Measurements from ENCODE around the gene OR4Q3.
"Not testable (repeated sequence)": the region's sequence is repeated elsewhere in the genome, so short reads cannot be mapped to it uniquely, and the experiment has no call there.

- not testable (repeated sequence) for TF ChIP-seq POLR2AphosphoS5, GABPA (IDR thresholded peaks at IDR 0.05; ENCODE audit: low read depth)
- TF ChIP-seq, protein P1, sequence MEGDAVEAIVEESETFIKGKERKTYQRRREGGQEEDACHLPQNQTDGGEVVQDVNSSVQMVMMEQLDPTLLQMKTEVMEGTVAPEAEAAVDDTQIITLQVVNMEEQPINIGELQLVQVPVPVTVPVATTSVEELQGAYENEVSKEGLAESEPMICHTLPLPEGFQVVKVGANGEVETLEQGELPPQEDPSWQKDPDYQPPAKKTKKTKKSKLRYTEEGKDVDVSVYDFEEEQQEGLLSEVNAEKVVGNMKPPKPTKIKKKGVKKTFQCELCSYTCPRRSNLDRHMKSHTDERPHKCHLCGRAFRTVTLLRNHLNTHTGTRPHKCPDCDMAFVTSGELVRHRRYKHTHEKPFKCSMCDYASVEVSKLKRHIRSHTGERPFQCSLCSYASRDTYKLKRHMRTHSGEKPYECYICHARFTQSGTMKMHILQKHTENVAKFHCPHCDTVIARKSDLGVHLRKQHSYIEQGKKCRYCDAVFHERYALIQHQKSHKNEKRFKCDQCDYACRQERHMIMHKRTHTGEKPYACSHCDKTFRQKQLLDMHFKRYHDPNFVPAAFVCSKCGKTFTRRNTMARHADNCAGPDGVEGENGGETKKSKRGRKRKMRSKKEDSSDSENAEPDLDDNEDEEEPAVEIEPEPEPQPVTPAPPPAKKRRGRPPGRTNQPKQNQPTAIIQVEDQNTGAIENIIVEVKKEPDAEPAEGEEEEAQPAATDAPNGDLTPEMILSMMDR (IDR thresholded peaks at IDR 0.05; ENCODE audit: insufficient read depth, low read length) = not testable (repeated sequence)
- TF ChIP-seq, protein P2, sequence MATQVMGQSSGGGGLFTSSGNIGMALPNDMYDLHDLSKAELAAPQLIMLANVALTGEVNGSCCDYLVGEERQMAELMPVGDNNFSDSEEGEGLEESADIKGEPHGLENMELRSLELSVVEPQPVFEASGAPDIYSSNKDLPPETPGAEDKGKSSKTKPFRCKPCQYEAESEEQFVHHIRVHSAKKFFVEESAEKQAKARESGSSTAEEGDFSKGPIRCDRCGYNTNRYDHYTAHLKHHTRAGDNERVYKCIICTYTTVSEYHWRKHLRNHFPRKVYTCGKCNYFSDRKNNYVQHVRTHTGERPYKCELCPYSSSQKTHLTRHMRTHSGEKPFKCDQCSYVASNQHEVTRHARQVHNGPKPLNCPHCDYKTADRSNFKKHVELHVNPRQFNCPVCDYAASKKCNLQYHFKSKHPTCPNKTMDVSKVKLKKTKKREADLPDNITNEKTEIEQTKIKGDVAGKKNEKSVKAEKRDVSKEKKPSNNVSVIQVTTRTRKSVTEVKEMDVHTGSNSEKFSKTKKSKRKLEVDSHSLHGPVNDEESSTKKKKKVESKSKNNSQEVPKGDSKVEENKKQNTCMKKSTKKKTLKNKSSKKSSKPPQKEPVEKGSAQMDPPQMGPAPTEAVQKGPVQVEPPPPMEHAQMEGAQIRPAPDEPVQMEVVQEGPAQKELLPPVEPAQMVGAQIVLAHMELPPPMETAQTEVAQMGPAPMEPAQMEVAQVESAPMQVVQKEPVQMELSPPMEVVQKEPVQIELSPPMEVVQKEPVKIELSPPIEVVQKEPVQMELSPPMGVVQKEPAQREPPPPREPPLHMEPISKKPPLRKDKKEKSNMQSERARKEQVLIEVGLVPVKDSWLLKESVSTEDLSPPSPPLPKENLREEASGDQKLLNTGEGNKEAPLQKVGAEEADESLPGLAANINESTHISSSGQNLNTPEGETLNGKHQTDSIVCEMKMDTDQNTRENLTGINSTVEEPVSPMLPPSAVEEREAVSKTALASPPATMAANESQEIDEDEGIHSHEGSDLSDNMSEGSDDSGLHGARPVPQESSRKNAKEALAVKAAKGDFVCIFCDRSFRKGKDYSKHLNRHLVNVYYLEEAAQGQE (IDR thresholded peaks at IDR 0.05; ENCODE audit: insufficient replicate concordance, low read depth) = not testable (repeated sequence)
Measured at GRCh38 chr14:19771491-19771890, 28.1 kb downstream of the OR4Q3 start.

All from HL-60 (cell line).